Inflammatory macrophage treated with lipopolysaccharide for 4 hours (primary cell): ENCODE data around the gene COL20A1.
"Not testable (repeated sequence)": the region's sequence is repeated elsewhere in the genome, so short reads cannot be mapped to it uniquely, and the experiment has no call there.

Experiments
- DNase-seq: peaks from one replicate; pipeline ENCODE4 v3.0.0-alpha.2; 2020

The COL20A1 gene

GRCh38 chr20:63365601-63366389 is 72.8 kb downstream of the COL20A1 start:
- no peak for DNase-seq

GRCh38 chr20:63366390-63367365 is 73.7 kb downstream of the COL20A1 start:
- no peak for DNase-seq

GRCh38 chr20:63367446-63368055 is 74.6 kb downstream of the COL20A1 start:
- DNase-seq = no peak

- no peak for DNase-seq
Measured at GRCh38 chr20:63368151-63368550, 75.2 kb downstream of the COL20A1 start.

GRCh38 chr20:63369024-63369530 is 76.1 kb downstream of the COL20A1 start:
- no peak for DNase-seq

DNA sequence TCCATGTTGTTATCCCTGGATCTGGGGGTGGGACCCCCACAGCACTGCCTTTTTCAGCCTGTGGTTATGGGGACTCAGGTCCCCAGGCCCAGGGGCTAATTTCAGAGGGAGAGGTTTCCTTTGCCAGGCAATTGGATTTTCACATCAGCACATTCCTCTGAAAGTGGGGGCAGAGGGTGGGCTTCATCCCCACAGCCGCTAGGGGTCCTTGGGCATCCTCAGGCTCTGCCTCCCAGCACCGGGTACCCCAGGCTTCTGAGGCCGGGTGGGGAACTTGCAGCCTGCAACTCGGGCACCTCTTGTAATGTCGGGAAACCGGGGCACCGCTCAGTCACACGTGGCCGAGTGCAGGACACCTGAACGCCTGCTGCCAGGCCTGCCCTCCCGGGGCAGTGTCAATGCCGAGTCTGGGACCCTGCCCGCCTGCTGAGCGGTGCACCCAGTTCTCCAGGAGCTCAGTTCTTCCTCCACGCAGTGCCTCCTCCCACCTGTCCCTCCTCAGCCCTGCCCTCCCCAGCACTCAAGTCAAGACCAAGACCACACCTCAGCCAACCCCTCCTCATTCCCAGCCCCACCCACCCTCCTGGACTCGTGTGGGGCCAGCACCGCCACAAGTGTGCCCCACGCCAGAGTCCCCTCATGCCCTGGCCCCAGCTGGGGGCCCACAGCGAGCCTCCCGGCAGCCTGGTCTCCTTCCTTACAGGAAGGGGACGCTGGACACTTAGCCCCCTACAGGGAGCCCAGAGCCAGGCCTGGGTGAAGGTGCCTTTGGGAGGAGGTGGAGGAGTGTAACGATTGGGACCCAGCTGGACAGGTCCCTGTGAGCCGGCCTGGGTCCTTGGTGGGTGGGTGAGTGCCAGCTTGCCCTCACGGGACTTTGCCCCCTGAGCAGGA is 77.0 kb downstream of the COL20A1 start:
- no peak for DNase-seq

GRCh38 chr20:63370618-63371187 is 77.7 kb downstream of the COL20A1 start:
- DNase-seq = no peak

DNA sequence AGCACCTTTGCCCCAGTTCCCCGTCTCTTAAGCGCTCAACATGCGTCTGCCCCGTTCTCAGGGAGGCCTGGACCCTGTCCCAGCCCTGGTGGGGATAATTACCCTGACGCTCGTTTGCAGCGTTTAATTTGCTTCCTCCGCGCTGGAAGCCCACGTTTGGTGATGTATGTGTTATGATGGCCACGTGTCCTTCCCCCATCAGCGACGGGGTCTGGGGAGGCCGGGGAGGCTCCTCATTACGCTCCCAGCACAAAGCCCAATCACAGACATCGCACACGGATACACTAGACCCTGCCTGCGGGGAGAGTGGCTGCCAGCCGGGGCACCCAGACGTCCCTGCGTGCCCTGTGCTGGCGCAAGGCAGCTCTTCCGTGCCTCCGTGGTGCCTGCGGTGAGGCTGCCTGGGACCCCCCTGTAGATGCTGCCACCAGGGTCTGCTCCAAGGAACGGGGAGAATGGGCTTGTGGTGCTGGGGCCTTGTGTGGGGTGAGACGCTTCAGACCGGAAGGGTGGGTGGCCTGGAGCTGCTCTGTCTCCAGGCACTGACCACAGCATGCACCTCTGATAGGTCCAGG is 78.4 kb downstream of the COL20A1 start:
- DNase-seq = no peak

GRCh38 chr20:63372971-63373885 is 80.2 kb downstream of the COL20A1 start:
- no peak for DNase-seq

DNA sequence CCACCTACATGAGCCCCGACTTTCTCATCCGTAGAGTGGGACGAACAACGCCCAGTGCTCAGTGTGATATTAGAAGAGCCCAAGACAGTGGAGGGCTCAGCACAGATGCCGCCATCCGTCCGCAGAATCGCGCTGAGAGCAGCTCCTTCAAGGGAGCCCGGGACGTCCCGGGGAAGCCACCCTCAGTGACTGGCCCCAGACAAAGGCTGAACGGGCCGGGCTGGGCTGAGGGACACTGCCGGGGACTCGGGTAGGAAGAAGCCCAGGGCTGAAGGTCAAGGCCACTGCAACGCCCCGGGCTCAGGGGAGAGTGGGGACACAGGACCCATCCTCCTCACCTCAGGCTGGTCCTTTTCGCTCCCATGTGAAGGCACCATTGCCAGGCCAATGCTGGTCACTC is 81.0 kb downstream of the COL20A1 start:
- DNase-seq = no peak

- no peak for DNase-seq
Measured at GRCh38 chr20:63374504-63374903, 81.5 kb downstream of the COL20A1 start.

- DNase-seq = no peak
Measured at GRCh38 chr20:63375438-63375837, 82.5 kb downstream of the COL20A1 start.

DNA sequence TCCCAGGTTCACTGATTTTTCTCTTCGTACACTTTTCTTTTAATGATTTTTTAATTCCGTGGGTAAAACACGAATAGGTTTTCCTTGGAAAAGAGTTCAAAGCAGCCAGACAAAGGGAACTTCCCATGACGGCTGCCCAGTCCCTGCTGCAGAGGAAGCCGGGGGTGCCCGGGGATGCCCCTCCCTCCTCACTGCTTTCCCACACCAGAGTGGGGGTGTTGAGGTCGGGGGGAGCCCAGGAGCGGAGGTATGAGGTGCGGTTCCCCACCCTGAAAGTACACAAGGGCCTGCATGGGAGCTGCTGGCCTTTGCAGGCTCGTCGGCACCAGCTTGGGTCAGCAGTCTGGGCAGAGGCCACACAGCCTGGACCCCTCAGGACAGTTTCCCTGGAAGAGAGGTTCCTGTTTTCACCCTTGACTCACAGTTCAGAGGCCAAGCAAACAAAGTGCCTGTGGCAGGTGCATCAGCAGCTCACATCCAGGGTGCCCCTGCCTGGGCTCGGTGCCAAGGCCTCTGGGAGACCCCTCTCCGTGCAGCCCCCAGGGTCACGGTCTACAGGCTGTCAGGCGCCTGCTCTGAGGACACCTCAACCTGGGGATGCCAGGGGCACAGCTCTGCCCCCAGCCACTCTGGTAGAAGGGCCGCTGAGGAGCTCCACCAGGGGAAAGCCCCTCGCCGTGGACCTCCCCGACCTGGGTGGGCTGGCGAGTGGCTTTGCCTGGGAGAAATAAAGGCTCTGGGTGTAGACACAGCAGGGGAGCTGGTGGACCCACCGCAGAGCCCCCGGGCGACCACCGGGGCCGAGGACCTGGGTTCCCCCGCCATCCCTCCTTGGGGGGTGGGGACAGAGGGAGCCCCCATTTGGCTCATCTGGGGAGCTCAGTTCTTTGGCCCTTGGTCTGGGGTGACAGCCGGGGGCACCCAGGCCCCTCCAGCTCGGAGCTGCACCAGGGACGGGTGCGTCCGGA is 83.6 kb downstream of the COL20A1 start:
- DNase-seq = no peak

- no peak for DNase-seq
Measured at GRCh38 chr20:63377256-63377941, 84.4 kb downstream of the COL20A1 start.

DNA sequence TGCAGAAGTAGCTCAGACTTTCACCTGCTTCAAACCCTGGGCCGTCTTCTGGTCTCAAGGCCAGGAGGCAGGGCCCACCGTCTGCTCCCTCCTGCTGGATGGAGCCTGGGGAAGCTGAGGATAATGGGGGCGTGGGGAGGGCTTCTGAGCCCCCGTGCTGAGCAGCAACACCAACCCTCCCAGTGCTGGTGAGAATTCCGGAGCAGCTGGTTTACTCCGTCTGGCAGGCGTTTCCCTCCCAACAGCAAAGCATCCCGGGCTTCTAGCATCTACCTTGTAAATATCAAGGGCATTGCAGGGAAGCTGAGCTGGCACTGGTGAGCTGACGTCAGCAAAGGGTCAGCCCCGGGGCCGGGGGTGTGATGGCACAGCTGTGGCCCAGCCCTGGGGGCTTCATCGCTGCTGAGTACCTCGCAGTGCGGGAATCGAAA is 85.0 kb downstream of the COL20A1 start:
- DNase-seq = no peak

DNA sequence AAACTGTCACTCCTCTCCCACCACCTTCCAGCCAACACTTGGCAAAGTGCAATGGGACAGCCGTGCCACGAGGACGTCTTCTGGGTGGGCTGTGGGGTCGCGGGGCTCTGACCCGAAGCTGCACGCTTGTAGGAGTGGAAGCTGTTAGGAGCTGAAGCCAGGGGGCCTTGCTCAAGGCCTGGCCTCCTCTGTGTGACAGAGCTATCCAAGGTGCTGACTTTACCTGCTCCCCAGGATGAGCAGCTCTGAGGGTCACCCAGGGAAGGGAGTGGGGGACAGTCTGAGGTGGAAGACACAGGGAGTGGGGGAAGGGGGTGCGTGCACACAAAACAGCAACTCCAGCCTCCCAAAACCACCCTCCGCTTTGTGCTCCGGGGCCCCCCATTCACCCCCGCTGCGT is 85.6 kb downstream of the COL20A1 start:
- no peak for DNase-seq

DNA sequence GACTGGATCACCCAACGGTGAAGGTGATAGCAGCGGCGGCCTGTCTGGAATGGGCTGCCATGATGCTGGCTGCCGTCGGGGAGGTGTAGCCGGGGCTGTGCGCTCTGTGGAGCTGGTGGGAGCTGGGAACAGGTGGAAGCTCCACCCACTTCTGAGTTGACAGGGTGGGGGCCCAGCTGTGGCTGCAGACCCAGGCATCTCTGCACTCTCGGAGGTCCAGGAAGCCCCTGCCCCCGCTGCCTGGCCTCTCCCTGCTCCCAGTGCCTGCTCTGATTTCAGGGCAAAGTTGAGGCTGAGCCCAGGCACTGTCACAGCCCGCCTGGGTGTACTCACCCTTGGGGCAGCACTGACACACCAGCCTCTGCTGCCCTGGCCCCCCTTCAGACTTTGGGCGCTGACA is 86.3 kb downstream of the COL20A1 start:
- no peak for DNase-seq

DNA sequence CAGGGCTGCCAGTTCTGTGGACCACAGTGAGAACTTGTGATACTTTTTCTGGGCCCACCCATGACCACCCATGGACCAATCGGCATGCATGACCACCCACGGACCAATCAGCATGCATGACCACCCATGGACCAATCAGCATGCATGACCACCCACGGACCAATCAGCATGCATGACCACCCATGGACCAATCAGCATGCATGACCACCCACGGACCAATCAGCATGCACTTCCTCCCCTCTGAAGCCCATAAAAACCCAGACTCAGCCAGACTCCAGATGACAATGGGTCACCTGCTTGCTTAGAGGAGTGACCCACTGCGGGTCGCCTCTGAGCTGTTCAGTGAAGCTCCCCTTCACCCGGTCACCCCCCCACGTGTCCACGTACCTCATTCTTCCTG is 86.9 kb downstream of the COL20A1 start:
- not testable (repeated sequence) for DNase-seq
